ENCODE measurements around the gene ETNPPL. TPM values are rescaled to one million over a fixed set of nuclear protein-coding genes. Genes with fewer than 3 reads are reported as not detected.

Gene ETNPPL
- total RNA-seq, 1 experiment from 2014 or later: 0.35 TPM

DNA sequence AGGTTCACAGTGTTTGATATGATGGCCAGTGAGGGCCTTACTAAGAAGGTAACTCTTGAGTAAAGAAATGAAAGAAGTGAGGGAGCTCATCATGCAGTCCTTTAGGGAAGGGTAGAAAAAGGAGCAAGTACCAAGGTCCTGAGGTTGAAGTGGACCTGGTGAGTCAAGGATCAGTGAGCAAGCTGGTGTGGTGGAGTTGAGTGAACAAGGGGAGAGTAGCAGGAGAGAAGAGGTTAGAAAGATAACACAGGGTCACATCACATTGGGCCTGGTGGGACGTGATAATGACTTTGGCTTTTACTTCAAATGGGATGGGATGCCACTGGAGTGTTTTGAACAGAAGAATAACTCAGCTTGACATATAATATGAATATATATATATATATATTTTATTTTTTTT is 67.8 kb downstream of the ETNPPL start:
- Mint-ChIP-seq H3K4me3 (ENCODE audit: low read depth, unreplicated experiment) (no peak overlapping the region), H3K4me1 (ENCODE audit: low read depth, unreplicated experiment) (no peaks in the 10 kb centered on the region), H3K27me3 (ENCODE audit: unreplicated experiment) (no peaks in the 10 kb centered on the region), H3K27ac (ENCODE audit: unreplicated experiment) (no peak overlapping the region), H3K36me3 (ENCODE audit: insufficient read depth, unreplicated experiment) (no peaks in the 10 kb centered on the region), H3K9me3 (ENCODE audit: low read depth, unreplicated experiment) (no peaks in the 10 kb centered on the region)
- intact Hi-C loops (cut with micrococcal nuclease; ENCODE audit: unreplicated experiment): no loop called here
- TF ChIP-seq CTCF (IDR thresholded peaks at IDR 0.05; ENCODE audit: unreplicated experiment): no peak
- no peak for DNase-seq
- no TSS peak for BruUV-seq (replicated peaks)
- CTCF ChIA-PET: no interaction called here

DNA sequence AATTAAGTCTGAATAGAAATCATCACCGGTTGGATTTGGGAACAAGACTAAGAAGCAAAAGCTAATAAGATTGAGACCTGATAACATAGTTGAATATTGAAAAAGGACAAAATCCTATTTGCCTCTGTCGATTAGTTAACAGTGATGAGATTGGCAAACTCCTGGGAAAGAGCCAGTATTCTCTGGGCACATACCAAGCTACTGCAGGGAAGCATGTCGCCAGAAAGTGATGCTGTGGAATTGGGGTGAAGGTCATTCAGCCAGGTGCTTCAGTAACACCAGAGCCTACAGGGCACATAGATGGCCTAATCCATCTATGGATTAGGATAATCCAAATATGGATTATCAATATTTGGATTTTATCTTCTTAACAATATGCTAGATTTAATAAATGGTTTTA is 68.4 kb downstream of the ETNPPL start:
- no peaks in the 10 kb centered on the region for H3K9me3 Mint-ChIP-seq (ENCODE audit: low read depth, unreplicated experiment)
- CTCF ChIA-PET: no interaction called here
- no peak overlapping the region for H3K4me3 Mint-ChIP-seq (ENCODE audit: low read depth, unreplicated experiment)
- no peaks in the 10 kb centered on the region for H3K4me1 Mint-ChIP-seq (ENCODE audit: low read depth, unreplicated experiment)
- TF ChIP-seq CTCF (IDR thresholded peaks at IDR 0.05; ENCODE audit: unreplicated experiment): no peak
- no peak for DNase-seq
- H3K27ac Mint-ChIP-seq (ENCODE audit: unreplicated experiment): no peak overlapping the region
- no peaks in the 10 kb centered on the region for H3K27me3 Mint-ChIP-seq (ENCODE audit: unreplicated experiment)
- intact Hi-C loops (cut with micrococcal nuclease; ENCODE audit: unreplicated experiment): no loop called here
- no TSS peak for BruUV-seq (replicated peaks)
- H3K36me3 Mint-ChIP-seq (ENCODE audit: insufficient read depth, unreplicated experiment): no peaks in the 10 kb centered on the region

- CTCF ChIA-PET: no interaction called here
- intact Hi-C loops (cut with micrococcal nuclease; ENCODE audit: unreplicated experiment): no loop called here
- DNase-seq: no peak
- TF ChIP-seq CTCF (IDR thresholded peaks at IDR 0.05; ENCODE audit: unreplicated experiment): no peak
- no peaks in the 10 kb centered on the region for H3K4me1 Mint-ChIP-seq (ENCODE audit: low read depth, unreplicated experiment)
- H3K9me3 Mint-ChIP-seq (ENCODE audit: low read depth, unreplicated experiment): no peaks in the 10 kb centered on the region
- H3K27me3 Mint-ChIP-seq (ENCODE audit: unreplicated experiment): no peaks in the 10 kb centered on the region
- H3K27ac Mint-ChIP-seq (ENCODE audit: unreplicated experiment): no peak overlapping the region
- H3K36me3 Mint-ChIP-seq (ENCODE audit: insufficient read depth, unreplicated experiment): no peaks in the 10 kb centered on the region
- no peak overlapping the region for H3K4me3 Mint-ChIP-seq (ENCODE audit: low read depth, unreplicated experiment)
- BruUV-seq (replicated peaks): no TSS peak
These were observed 69.0 kb downstream of the ETNPPL start for GRCh38 chr4:108693819-108694218.

- CTCF ChIA-PET: no interaction called here
- H3K4me3 Mint-ChIP-seq (ENCODE audit: low read depth, unreplicated experiment): no peak overlapping the region
- no peak overlapping the region for H3K27ac Mint-ChIP-seq (ENCODE audit: unreplicated experiment)
- no TSS peak for BruUV-seq (replicated peaks)
- TF ChIP-seq CTCF (IDR thresholded peaks at IDR 0.05; ENCODE audit: unreplicated experiment): no peak
- no peaks in the 10 kb centered on the region for H3K9me3 Mint-ChIP-seq (ENCODE audit: low read depth, unreplicated experiment)
- H3K27me3 Mint-ChIP-seq (ENCODE audit: unreplicated experiment): no peaks in the 10 kb centered on the region
- intact Hi-C loops (cut with micrococcal nuclease; ENCODE audit: unreplicated experiment): no loop called here
- DNase-seq: no peak
- H3K4me1 Mint-ChIP-seq (ENCODE audit: low read depth, unreplicated experiment): no peaks in the 10 kb centered on the region
- H3K36me3 Mint-ChIP-seq (ENCODE audit: insufficient read depth, unreplicated experiment): no peaks in the 10 kb centered on the region
These were observed 69.6 kb downstream of the ETNPPL start for GRCh38 chr4:108693211-108693610.

Other genes starting within 250 kb of the ETNPPL start
- 531 and 589 TPM in 2 replicates for gene RPL34, start 142.5 kb downstream of the ETNPPL start, total RNA-seq (2022)
- gene OSTC, start 112.5 kb downstream of the ETNPPL start, total RNA-seq (2022): 74.0 and 82.7 TPM in 2 replicates

Measured in Calu3 (cell line).